GM23338 (cell line): ENCODE data around the gene KCNJ11. TPM values are rescaled to one million over a fixed set of nuclear protein-coding genes. Genes with fewer than 3 reads are reported as not detected.
A peak's percentile ranks its signal among the peaks of the same experiment; 100 is the strongest.

Experiments used
- ATAC-seq: fragments of 200-7000 bp; cut with Tn5 transposase; 3 replicates; pipeline ENCODE4 v1.9.1; 2020
- DNase-seq: peaks from one replicate; pipeline ENCODE4 v3.0.0-alpha.2; 2015; ENCODE audit warnings: low spot score
- H2AFZ ChIP-seq: fragments of 200-600 bp; sonication (generic); 2 replicates; pipeline ENCODE4 v1.8.0; 2016; ENCODE audit warnings: antibody characterized with exemption, mild to moderate bottlenecking, moderate library complexity
- H3F3A ChIP-seq: fragments of 200-600 bp; sonication (generic); replicated peaks from 2 replicates; pipeline ENCODE4 v1.8.0; 2017; ENCODE audit warnings: antibody characterized with exemption, mixed run types, low read depth
- H3K27ac ChIP-seq: fragments of 200-600 bp; sonication (generic); 2 replicates; pipeline ENCODE4 v1.6.1; 2016; ENCODE audit warnings: low read depth
- H3K27me3 ChIP-seq: fragments of 200-600 bp; sonication (generic); 2 replicates; pipeline ENCODE4 v1.8.0; 2016; ENCODE audit warnings: mild to moderate bottlenecking, mixed run types, moderate library complexity; ENCODE audit not compliant: insufficient read depth
- H3K36me3 ChIP-seq: fragments of 200-600 bp; sonication (generic); 2 replicates; pipeline ENCODE4 v1.8.0; 2016; ENCODE audit warnings: mild to moderate bottlenecking; ENCODE audit not compliant: insufficient read depth
- H3K4me1 ChIP-seq: fragments of 200-600 bp; sonication (generic); 2 replicates; pipeline ENCODE4 v1.8.0; 2016; ENCODE audit warnings: mild to moderate bottlenecking, moderate library complexity; ENCODE audit not compliant: insufficient read depth
- H3K4me2 ChIP-seq: fragments of 200-600 bp; sonication (generic); 2 replicates; pipeline ENCODE4 v1.7.1; 2017; ENCODE audit warnings: mixed run types
- H3K4me3 ChIP-seq: fragments of 200-600 bp; sonication (generic); 2 replicates; pipeline ENCODE4 v1.6.1; 2016; ENCODE audit warnings: mixed run types
- H3K79me2 ChIP-seq: fragments of 200-600 bp; sonication (generic); replicated peaks from 2 replicates; pipeline ENCODE4 v1.8.0; 2017; ENCODE audit warnings: mild to moderate bottlenecking; ENCODE audit not compliant: insufficient read depth
- H3K9me2 ChIP-seq: fragments of 200-600 bp; sonication (generic); 2 replicates; pipeline ENCODE4 v1.8.0; 2017; ENCODE audit not compliant: insufficient read depth
- H4K20me1 ChIP-seq: fragments of 200-600 bp; sonication (generic); replicated peaks from 2 replicates; pipeline ENCODE4 v1.8.0; 2017; ENCODE audit warnings: mild to moderate bottlenecking; ENCODE audit not compliant: insufficient read depth
- H3K27ac Mint-ChIP-seq: 2 replicates; pipeline ENCODE4 v1.8.0; 2020; ENCODE audit warnings: inconsistent platforms, mild to moderate bottlenecking, moderate library complexity, mixed read lengths
- H3K27me3 Mint-ChIP-seq: 3 replicates; pipeline ENCODE4 v1.8.0; 2022; ENCODE audit warnings: low read depth, mild to moderate bottlenecking, moderate library complexity, mixed read lengths, inconsistent platforms; ENCODE audit not compliant: insufficient read depth, poor library complexity
- H3K36me3 Mint-ChIP-seq: 3 replicates; pipeline ENCODE4 v1.8.0; 2021; ENCODE audit warnings: low read depth, mild to moderate bottlenecking, inconsistent platforms, moderate library complexity, mixed read lengths
- H3K4me1 Mint-ChIP-seq: 3 replicates; pipeline ENCODE4 v1.8.0; 2020; ENCODE audit warnings: mild to moderate bottlenecking, inconsistent platforms, mixed read lengths
- H3K4me3 Mint-ChIP-seq: 3 replicates; pipeline ENCODE4 v1.8.0; 2021; ENCODE audit warnings: moderate library complexity, mild to moderate bottlenecking, inconsistent platforms, mixed read lengths
- H3K9me3 Mint-ChIP-seq: 3 replicates; pipeline ENCODE4 v1.8.0; 2020; ENCODE audit warnings: moderate library complexity, mild to moderate bottlenecking, inconsistent platforms, mixed read lengths
- JUNB ChIP-seq: IDR thresholded peaks from one replicate; pipeline ENCODE4 v1.6.1; 2016; ENCODE audit warnings: antibody characterized with exemption; ENCODE audit not compliant: unreplicated experiment
- POLR2AphosphoS5 ChIP-seq: IDR thresholded peaks from 2 replicates; pipeline ENCODE4 v1.6.1; 2016; ENCODE audit warnings: antibody characterized with exemption, low read depth
- ZNF114 ChIP-seq: fragments of 250-450 bp; sonication (Bioruptor Pico); IDR thresholded peaks from 2 replicates; pipeline ENCODE4 v1.5.0; 2020; ENCODE audit warnings: mild to moderate bottlenecking, moderate library complexity
- polyA plus RNA-seq: library from polyadenylated mRNA; unstranded; fragments of >200 nt; fragmentation: Nextera tagmentation; extraction: Ambion mirVana; gene quantifications from 2 replicates; pipeline ENCODE4 v1.2.1, GENCODE V29; 2016
- total RNA-seq: library from RNA; depleted of rRNA; stranded (reverse); fragments of >200 nt; shearing (Covaris generic); gene quantifications from 2 replicates; pipeline ENCODE4 v1.2.3, GENCODE V29; 2014
- TF ChIP-seq, protein P1 (sequence below): fragments of 250-450 bp; sonication (Bioruptor Pico); IDR thresholded peaks from 2 replicates; pipeline ENCODE4 v1.5.0; 2020; ENCODE audit warnings: mild to moderate bottlenecking, moderate library complexity
- TF ChIP-seq, protein P2 (sequence below), 2 experiments: fragments of 200-600 bp in 1 of 2; sonication (generic) in 1 of 2; conservative IDR thresholded peaks; 2 replicates each; pipeline versions ENCODE4 v1.5.1 to v1.6.1; 2016 to 2017; ENCODE audit warnings: antibody characterized with exemption in 2 of 2, low read depth in 2 of 2, mild to moderate bottlenecking in 2 of 2, moderate library complexity in 1 of 2

The KCNJ11 gene
- total and polyA plus RNA-seq, 2 experiments from 2014 or later = 0.89 to 7.9 TPM

DNA sequence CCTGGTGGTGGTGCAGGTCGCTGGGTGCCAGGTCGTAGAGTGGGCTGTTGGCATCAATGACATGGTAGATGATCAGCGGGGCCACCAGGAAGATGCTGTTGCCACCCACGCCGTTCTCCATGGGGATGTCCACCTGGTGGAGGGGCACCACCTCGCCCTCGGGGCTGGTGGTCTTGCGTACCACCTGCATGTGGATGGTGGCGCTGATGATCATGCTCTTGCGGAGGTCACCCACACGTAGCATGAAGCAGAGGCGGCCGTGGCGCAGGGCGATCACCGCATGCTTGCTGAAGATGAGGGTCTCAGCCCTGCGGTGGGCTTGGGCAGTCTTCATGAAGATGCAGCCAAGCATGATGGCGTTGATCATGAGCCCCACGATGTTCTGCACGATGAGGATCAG lies 1.2 kb downstream of the KCNJ11 start (continued):
- TF ChIP-seq, protein P1, sequence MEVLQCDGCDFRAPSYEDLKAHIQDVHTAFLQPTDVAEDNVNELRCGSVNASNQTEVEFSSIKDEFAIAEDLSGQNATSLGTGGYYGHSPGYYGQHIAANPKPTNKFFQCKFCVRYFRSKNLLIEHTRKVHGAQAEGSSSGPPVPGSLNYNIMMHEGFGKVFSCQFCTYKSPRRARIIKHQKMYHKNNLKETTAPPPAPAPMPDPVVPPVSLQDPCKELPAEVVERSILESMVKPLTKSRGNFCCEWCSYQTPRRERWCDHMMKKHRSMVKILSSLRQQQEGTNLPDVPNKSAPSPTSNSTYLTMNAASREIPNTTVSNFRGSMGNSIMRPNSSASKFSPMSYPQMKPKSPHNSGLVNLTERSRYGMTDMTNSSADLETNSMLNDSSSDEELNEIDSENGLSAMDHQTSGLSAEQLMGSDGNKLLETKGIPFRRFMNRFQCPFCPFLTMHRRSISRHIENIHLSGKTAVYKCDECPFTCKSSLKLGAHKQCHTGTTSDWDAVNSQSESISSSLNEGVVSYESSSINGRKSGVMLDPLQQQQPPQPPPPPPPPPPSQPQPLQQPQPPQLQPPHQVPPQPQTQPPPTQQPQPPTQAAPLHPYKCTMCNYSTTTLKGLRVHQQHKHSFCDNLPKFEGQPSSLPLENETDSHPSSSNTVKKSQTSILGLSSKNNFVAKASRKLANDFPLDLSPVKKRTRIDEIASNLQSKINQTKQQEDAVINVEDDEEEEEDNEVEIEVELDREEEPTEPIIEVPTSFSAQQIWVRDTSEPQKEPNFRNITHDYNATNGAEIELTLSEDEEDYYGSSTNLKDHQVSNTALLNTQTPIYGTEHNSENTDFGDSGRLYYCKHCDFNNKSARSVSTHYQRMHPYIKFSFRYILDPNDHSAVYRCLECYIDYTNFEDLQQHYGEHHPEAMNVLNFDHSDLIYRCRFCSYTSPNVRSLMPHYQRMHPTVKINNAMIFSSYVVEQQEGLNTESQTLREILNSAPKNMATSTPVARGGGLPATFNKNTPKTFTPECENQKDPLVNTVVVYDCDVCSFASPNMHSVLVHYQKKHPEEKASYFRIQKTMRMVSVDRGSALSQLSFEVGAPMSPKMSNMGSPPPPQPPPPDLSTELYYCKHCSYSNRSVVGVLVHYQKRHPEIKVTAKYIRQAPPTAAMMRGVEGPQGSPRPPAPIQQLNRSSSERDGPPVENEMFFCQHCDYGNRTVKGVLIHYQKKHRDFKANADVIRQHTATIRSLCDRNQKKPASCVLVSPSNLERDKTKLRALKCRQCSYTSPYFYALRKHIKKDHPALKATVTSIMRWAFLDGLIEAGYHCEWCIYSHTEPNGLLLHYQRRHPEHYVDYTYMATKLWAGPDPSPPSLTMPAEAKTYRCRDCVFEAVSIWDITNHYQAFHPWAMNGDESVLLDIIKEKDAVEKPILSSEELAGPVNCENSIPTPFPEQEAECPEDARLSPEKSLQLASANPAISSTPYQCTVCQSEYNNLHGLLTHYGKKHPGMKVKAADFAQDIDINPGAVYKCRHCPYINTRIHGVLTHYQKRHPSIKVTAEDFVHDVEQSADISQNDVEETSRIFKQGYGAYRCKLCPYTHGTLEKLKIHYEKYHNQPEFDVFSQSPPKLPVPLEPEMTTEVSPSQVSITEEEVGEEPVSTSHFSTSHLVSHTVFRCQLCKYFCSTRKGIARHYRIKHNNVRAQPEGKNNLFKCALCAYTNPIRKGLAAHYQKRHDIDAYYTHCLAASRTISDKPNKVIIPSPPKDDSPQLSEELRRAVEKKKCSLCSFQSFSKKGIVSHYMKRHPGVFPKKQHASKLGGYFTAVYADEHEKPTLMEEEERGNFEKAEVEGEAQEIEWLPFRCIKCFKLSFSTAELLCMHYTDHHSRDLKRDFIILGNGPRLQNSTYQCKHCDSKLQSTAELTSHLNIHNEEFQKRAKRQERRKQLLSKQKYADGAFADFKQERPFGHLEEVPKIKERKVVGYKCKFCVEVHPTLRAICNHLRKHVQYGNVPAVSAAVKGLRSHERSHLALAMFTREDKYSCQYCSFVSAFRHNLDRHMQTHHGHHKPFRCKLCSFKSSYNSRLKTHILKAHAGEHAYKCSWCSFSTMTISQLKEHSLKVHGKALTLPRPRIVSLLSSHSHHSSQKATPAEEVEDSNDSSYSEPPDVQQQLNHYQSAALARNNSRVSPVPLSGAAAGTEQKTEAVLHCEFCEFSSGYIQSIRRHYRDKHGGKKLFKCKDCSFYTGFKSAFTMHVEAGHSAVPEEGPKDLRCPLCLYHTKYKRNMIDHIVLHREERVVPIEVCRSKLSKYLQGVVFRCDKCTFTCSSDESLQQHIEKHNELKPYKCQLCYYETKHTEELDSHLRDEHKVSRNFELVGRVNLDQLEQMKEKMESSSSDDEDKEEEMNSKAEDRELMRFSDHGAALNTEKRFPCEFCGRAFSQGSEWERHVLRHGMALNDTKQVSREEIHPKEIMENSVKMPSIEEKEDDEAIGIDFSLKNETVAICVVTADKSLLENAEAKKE = no peak
- TF ChIP-seq ZNF114 (CRISPR knock-in tag) (no peak), JUNB (no peak)

DNA sequence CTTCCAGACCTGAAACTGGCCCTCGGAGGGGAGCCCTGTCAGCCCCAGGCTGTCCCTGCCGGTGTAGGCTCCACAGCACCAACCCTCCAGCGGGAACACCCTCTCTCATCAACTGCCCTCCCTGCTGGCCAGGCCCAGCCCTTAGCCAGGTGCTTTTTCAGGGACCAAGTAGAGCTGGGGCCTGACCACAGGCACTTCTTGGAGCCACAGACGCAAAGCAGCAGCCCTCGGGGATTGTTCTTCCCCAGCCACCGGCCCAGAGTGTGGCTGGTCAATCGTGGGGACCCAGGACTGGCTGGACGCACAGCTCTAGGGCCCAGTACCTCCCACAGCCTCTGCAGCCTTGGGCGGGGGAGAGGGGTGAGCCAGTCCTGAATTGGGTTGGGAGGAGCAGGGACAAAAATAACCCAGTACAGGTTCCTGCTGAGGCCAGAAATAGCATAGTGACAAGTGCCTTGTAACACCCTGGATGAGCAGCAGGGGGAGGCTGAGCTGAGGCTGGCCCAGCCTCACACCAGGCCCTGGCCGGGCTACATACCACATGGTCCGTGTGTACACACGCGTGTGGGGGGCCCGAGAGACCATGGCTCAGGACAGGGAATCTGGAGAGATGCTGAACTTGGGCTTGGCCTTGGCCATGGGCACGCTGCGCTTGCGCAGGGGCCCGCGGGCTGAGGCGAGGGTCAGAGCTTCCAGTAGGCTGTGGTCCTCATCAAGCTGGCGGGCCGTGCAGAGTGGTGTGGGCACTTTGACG lies 2.0 kb downstream of the KCNJ11 start:
- no peak overlapping the region for H3K4me3 ChIP-seq
- no peak overlapping the region for H3K27ac Mint-ChIP-seq

More for the DNA sequence above, 2.0 kb downstream of the KCNJ11 start:
- Histone ChIP-seq H3K4me1 (peaks cover 7% of the 10 kb centered on the region; the same call in 1 of the 2 replicates), H4K20me1 (no peaks in the 10 kb centered on the region), H3K27ac (no peak overlapping the region), H3K4me2 (no peak overlapping the region), H3F3A (no peaks in the 10 kb centered on the region), H3K79me2 (no peaks in the 10 kb centered on the region), H3K36me3 (no peaks in the 10 kb centered on the region), H2AFZ (no peak overlapping the region), H3K9me2 (0 out of 2 replicates have a peak, but pooled peaks cover 3% of the 10 kb centered on the region), H3K27me3 (no peaks in the 10 kb centered on the region)
- TF ChIP-seq POLR2AphosphoS5 = no peak
- TF ChIP-seq, protein P2, sequence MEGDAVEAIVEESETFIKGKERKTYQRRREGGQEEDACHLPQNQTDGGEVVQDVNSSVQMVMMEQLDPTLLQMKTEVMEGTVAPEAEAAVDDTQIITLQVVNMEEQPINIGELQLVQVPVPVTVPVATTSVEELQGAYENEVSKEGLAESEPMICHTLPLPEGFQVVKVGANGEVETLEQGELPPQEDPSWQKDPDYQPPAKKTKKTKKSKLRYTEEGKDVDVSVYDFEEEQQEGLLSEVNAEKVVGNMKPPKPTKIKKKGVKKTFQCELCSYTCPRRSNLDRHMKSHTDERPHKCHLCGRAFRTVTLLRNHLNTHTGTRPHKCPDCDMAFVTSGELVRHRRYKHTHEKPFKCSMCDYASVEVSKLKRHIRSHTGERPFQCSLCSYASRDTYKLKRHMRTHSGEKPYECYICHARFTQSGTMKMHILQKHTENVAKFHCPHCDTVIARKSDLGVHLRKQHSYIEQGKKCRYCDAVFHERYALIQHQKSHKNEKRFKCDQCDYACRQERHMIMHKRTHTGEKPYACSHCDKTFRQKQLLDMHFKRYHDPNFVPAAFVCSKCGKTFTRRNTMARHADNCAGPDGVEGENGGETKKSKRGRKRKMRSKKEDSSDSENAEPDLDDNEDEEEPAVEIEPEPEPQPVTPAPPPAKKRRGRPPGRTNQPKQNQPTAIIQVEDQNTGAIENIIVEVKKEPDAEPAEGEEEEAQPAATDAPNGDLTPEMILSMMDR (conservative IDR thresholded peaks at IDR 0.05; ENCODE audit: low read depth in 2 of 2) = peak; percentile 59 to 74
- H3K9me3 Mint-ChIP-seq = no peaks in the 10 kb centered on the region
- peaks cover 12% of the 10 kb centered on the region; the same call in 2 of the 3 replicates for H3K4me1 Mint-ChIP-seq
- peak; percentile 52 for ATAC-seq
- H3K36me3 Mint-ChIP-seq = peaks cover 10% of the 10 kb centered on the region; the same call in 2 of the 3 replicates
- H3K27me3 Mint-ChIP-seq = peaks cover 17% of the 10 kb centered on the region
- H3K4me3 Mint-ChIP-seq = peak overlapping the region; percentile 58; the same call in 1 of the 3 replicates
- peak; percentile 73 for DNase-seq
